ENCODE results near the gene ANO4.
"Not testable (repeated sequence)": the region's sequence is repeated elsewhere in the genome, so short reads cannot be mapped to it uniquely, and the experiment has no call there.

ANO4 gene

GRCh38 chr12:100896192-100896591, 101.6 kb downstream of the ANO4 start:
- no peaks in the 10 kb centered on the region for H3K4me1 Mint-ChIP-seq
- no peaks in the 10 kb centered on the region for H3K27me3 Mint-ChIP-seq
- no peak overlapping the region for H3K27ac Mint-ChIP-seq
- no peak overlapping the region for H3K4me3 Mint-ChIP-seq
- no peaks in the 10 kb centered on the region for H3K9me3 Mint-ChIP-seq
- H3K36me3 Mint-ChIP-seq = no peaks in the 10 kb centered on the region

GRCh38 chr12:100897240-100897639, 102.7 kb downstream of the ANO4 start:
- Mint-ChIP-seq H3K9me3 (no peaks in the 10 kb centered on the region), H3K4me1 (no peaks in the 10 kb centered on the region), H3K27ac (no peak overlapping the region), H3K4me3 (no peak overlapping the region), H3K36me3 (no peaks in the 10 kb centered on the region), H3K27me3 (no peaks in the 10 kb centered on the region)

- Mint-ChIP-seq H3K27me3 (no peaks in the 10 kb centered on the region), H3K36me3 (no peaks in the 10 kb centered on the region), H3K9me3 (no peaks in the 10 kb centered on the region), H3K27ac (no peak overlapping the region), H3K4me1 (no peaks in the 10 kb centered on the region), H3K4me3 (no peak overlapping the region)
Observed at GRCh38 chr12:100899301-100899700, 104.7 kb downstream of the ANO4 start.

GRCh38 chr12:100900808-100901207, 106.2 kb downstream of the ANO4 start:
- Mint-ChIP-seq H3K36me3 (no peaks in the 10 kb centered on the region), H3K4me1 (no peaks in the 10 kb centered on the region), H3K9me3 (no peaks in the 10 kb centered on the region), H3K4me3 (no peak overlapping the region), H3K27me3 (no peaks in the 10 kb centered on the region), H3K27ac (no peak overlapping the region)

DNA sequence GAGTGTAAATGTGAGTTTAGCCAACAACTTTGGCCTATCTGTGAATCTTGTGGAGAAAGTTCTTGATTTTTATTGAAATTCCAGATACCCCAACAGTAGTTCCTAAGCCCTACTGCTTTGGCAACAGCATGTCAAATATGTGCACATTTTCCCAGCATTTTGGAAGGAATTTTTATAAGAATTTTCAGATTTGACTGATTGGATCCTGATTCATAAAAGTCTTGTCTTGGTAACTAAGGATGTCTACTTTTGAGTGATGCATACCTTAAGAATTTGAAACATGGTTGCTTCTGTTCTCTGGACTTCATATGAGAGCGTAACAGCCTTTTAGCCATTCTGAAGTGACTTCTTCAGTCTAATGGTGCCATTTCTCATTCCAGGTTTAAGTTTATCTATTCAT, 106.7 kb downstream of the ANO4 start:
- Mint-ChIP-seq H3K36me3 (no peaks in the 10 kb centered on the region), H3K27me3 (no peaks in the 10 kb centered on the region), H3K4me3 (no peak overlapping the region), H3K9me3 (no peaks in the 10 kb centered on the region), H3K4me1 (no peaks in the 10 kb centered on the region), H3K27ac (no peak overlapping the region)

DNA sequence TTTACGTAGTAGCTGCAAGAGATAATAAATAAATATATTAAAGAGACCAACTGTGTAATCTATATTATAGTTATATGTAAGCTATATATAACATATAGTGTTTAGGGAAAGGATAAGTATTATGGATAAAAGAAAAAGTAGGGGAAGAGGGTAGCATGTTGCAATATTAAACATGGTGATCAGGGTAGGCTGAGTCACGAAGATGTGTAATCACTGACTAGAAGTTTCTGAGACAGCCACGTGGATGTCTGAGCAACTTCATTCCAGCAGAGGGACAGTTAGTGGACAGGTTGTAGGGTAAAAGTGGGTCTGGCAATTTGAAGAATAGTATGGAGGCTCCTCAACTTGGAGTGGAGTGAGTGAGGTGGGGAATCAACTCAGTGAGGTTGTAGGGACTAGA, 109.7 kb downstream of the ANO4 start:
- no peaks in the 10 kb centered on the region for H3K36me3 Mint-ChIP-seq

GRCh38 chr12:100908501-100908900, 113.9 kb downstream of the ANO4 start:
- Mint-ChIP-seq H3K27me3 (no peaks in the 10 kb centered on the region), H3K9me3 (no peaks in the 10 kb centered on the region), H3K4me3 (no peak overlapping the region), H3K36me3 (no peaks in the 10 kb centered on the region), H3K4me1 (no peaks in the 10 kb centered on the region), H3K27ac (no peak overlapping the region)

More for the DNA sequence above, 109.7 kb downstream of the ANO4 start:
- Mint-ChIP-seq H3K27ac (no peak overlapping the region), H3K4me3 (no peak overlapping the region), H3K4me1 (no peaks in the 10 kb centered on the region), H3K9me3 (no peaks in the 10 kb centered on the region), H3K27me3 (no peaks in the 10 kb centered on the region)

- H3K4me3 Mint-ChIP-seq = no peak overlapping the region
- no peak overlapping the region for H3K27ac Mint-ChIP-seq
- no peaks in the 10 kb centered on the region for H3K9me3 Mint-ChIP-seq
- no peaks in the 10 kb centered on the region for H3K27me3 Mint-ChIP-seq
- H3K36me3 Mint-ChIP-seq = no peaks in the 10 kb centered on the region
- no peaks in the 10 kb centered on the region for H3K4me1 Mint-ChIP-seq
Observed at GRCh38 chr12:100913872-100914592, 119.5 kb downstream of the ANO4 start.

DNA sequence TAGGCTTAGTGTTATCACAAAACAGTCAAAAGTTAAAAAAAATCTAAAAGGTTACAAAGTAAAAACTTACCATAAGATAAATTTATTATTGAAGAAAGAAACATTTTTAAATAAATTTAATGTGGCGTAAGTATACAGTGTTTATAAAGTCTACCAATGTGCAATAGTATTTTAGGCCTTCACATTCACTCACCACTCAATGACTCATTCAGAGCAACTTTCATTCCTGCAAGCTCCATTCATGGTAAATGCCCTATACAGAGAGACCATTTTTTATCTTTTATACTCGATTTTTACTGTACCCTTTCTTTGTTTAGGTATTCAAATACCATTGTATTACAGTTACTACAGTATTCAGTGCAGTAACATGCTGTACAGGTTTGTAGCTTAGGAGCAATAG, 124.5 kb downstream of the ANO4 start:
- H3K27ac Mint-ChIP-seq = no peak overlapping the region
- no peaks in the 10 kb centered on the region for H3K4me1 Mint-ChIP-seq
- H3K27me3 Mint-ChIP-seq = no peaks in the 10 kb centered on the region
- no peaks in the 10 kb centered on the region for H3K36me3 Mint-ChIP-seq
- peaks cover 4% of the 10 kb centered on the region for H3K9me3 Mint-ChIP-seq
- no peak overlapping the region for H3K4me3 Mint-ChIP-seq

GRCh38 chr12:100920493-100920892, 125.9 kb downstream of the ANO4 start:
- no peaks in the 10 kb centered on the region for H3K27me3 Mint-ChIP-seq
- H3K4me3 Mint-ChIP-seq = no peak overlapping the region
- H3K9me3 Mint-ChIP-seq = peaks cover 4% of the 10 kb centered on the region
- H3K27ac Mint-ChIP-seq = no peak overlapping the region
- H3K36me3 Mint-ChIP-seq = no peaks in the 10 kb centered on the region
- H3K4me1 Mint-ChIP-seq = no peaks in the 10 kb centered on the region

GRCh38 chr12:100926669-100927248, 132.2 kb downstream of the ANO4 start:
- Mint-ChIP-seq H3K27me3 (no peaks in the 10 kb centered on the region), H3K9me3 (peaks cover 4% of the 10 kb centered on the region), H3K27ac (no peak overlapping the region), H3K36me3 (no peaks in the 10 kb centered on the region), H3K4me3 (no peak overlapping the region), H3K4me1 (no peaks in the 10 kb centered on the region)

- Mint-ChIP-seq H3K9me3 (no peaks in the 10 kb centered on the region), H3K4me1 (no peaks in the 10 kb centered on the region), H3K36me3 (no peaks in the 10 kb centered on the region), H3K4me3 (no peak overlapping the region), H3K27ac (no peak overlapping the region), H3K27me3 (no peaks in the 10 kb centered on the region)
Observed at GRCh38 chr12:100927826-100928225, 133.2 kb downstream of the ANO4 start.

GRCh38 chr12:100932571-100932970, 138.0 kb downstream of the ANO4 start:
- H3K4me1 Mint-ChIP-seq = no peaks in the 10 kb centered on the region

DNA sequence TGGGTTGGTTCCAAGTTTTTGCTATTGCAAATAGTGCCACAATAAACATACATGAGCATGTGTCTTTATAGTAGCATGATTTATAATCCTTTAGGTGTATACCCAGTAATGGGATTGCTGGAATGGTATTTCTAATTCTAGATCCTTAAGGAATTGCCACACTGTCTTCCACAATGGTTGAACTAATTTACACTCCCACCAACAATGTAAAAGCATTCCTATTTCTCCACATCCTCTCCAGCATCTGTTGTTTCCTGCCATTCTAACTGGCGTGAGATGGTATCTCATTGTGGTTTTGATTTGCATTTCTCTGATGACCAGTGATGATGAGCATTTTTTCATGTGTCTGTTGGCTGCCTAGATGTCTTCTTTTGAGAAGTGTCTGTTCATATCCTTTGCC, 139.0 kb downstream of the ANO4 start:
- H3K27me3 Mint-ChIP-seq, H3K9me3 Mint-ChIP-seq, H3K27ac Mint-ChIP-seq, H3K4me1 Mint-ChIP-seq, H3K4me3 Mint-ChIP-seq, H3K36me3 Mint-ChIP-seq: not testable (repeated sequence)

More at GRCh38 chr12:100932571-100932970, 138.0 kb downstream of the ANO4 start:
- H3K4me3 Mint-ChIP-seq = no peak overlapping the region
- H3K36me3 Mint-ChIP-seq = no peaks in the 10 kb centered on the region
- no peaks in the 10 kb centered on the region for H3K27me3 Mint-ChIP-seq
- no peaks in the 10 kb centered on the region for H3K9me3 Mint-ChIP-seq
- H3K27ac Mint-ChIP-seq = no peak overlapping the region

DNA sequence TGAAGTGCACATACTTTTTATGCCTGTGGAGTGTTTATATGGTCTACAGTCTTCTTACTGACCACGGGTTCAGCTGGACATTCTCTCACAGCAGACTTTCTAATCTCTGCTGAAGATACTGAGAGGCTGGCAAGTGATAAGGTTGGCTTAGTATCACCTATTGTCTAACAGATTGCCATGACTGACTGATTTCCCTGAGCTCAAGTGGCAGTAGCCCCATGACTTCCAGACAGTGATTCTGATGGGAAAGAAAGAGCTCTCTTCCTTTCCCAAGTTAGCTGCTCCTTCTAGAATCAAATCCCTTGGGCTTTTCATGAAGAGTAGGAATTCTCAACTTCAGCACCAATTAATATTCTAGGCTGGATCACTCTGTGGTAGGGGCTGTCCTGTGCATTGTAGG, 141.4 kb downstream of the ANO4 start:
- Mint-ChIP-seq H3K9me3 (no peaks in the 10 kb centered on the region), H3K36me3 (no peaks in the 10 kb centered on the region), H3K27ac (no peak overlapping the region), H3K4me3 (no peak overlapping the region), H3K4me1 (no peaks in the 10 kb centered on the region), H3K27me3 (no peaks in the 10 kb centered on the region)

GRCh38 chr12:100936661-100937060, 142.1 kb downstream of the ANO4 start:
- H3K36me3 Mint-ChIP-seq = no peaks in the 10 kb centered on the region
- H3K4me3 Mint-ChIP-seq = no peak overlapping the region
- H3K4me1 Mint-ChIP-seq = no peaks in the 10 kb centered on the region
- H3K27ac Mint-ChIP-seq = no peak overlapping the region
- H3K9me3 Mint-ChIP-seq = no peaks in the 10 kb centered on the region
- no peaks in the 10 kb centered on the region for H3K27me3 Mint-ChIP-seq

DNA sequence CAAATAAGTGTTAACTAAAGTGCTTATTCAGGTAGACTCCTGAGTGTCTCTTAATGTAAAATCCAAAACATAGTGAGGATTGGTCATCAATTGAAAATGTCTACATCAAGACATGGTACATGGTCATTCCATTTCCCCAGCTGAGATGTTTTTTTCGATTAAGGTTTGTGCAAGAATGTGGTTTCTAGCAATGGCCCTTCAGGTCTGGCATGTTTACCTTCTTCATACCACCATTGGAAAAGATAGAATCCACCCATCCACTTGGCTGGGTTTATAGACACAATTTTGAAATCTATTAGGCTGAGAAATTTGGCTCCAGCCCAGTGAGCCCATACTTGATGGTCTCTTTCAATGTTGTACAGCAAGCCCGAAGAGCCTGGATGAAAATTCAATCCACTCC, 145.9 kb downstream of the ANO4 start:
- no peak overlapping the region for H3K4me3 Mint-ChIP-seq
- H3K27ac Mint-ChIP-seq = no peak overlapping the region
- peaks cover 4% of the 10 kb centered on the region for H3K9me3 Mint-ChIP-seq
- no peaks in the 10 kb centered on the region for H3K36me3 Mint-ChIP-seq
- H3K27me3 Mint-ChIP-seq = no peaks in the 10 kb centered on the region
- H3K4me1 Mint-ChIP-seq = no peaks in the 10 kb centered on the region
